GM19238 (cell line): ENCODE data around the gene SLC16A14.
A peak's percentile ranks its signal among the peaks of the same experiment; 100 is the strongest.

Source experiments
- DNase-seq: peaks from one replicate; pipeline ENCODE4 v3.0.0; 2011; ENCODE audit warnings: low spot score; ENCODE audit not compliant: insufficient read length

Gene SLC16A14

DNA sequence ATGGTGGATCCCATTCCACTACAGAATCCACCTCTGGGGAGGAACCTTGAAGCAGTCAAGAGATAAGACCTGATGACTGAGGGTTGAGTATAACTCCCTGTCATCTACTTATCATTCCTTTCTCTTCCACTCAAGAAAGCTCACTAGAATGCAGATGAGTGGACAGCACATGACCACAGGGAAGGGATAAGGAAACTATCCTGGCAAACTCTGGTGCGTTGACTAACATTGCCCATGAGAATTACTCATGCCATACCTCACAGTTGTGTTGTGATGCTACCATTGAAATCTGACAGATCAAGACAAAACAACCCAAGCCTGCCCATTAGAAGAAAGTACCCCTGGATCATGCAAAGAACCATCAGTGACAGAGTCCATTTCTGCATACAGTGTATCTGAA is 26.5 kb downstream of the SLC16A14 start:
- DNase-seq: no peak

DNA sequence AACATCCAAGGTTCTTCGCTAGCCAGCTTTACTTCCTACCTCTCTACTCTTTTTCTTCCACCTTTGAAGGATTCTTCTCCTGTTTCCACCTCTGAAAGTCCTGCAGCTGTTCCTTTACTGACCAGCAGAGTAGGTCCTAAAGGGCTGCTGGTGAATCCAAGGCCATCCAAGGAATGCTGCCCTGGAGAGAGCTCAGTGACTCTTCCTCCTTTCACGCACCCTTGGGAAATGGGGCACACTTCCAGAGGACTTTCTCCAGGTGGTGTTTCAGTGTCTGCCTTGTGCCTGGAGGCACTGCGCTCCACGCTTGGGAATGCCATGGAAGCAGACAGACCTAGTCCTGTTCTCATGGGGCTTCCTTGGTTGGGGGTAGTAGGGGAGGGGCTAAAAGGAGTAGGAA is 45.4 kb downstream of the SLC16A14 start:
- no peak for DNase-seq

DNA sequence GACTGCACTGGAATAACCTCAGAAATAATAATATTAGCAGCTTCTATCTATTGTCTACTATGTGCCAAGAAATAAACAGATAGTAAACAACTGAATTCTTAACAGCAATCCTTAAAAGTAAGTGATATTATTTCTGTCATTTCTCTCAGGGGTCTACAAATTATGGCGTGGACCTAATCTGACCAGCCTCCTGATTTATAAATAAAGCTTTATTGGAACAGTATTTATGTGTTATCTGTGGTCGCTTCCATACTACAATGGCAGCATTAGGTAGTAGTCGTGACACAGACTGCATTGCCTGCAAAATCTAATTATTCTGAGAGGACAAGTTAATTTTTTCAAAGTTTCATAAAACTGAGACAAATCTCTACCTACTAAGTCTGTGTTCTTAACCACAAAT is 49.0 kb downstream of the SLC16A14 start:
- no peak for DNase-seq

DNA sequence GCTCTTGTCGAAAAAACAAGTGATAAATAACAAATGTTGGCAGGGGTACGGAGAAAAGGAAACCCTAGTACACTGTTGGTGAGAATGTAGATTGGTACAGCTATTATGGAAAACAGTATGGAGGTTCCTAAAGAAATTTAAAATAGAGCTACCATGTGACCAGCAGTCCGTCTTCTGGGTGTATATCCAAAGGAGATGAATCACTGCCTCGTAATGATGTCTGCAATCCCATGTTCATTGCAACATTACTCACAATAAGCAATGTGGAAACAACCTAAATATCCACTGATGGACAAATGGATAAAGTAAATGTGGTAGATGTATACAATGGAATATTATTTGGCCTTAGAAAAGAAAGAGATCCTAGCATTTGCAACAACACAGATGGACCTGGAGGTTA is 50.6 kb downstream of the SLC16A14 start:
- DNase-seq: no peak

DNA sequence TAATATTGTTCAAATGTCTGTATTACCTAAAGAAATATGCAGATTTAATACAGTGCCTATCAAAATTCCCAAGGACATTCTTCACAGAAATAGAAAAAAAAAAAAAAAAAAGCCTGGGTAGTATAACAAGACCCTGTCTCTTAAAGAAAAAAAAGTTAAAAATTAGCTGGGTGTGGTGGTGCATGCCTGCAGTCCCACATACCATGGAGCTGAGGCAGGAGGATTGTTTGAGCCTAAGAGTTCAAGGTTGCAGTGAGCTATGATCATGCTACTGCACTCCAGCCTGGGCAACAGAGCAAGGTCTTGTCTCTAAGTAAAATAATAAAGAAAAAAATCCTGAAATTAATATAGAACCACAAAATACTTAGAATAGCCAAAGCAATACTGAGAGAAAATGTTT is 51.9 kb downstream of the SLC16A14 start:
- no peak for DNase-seq

DNA sequence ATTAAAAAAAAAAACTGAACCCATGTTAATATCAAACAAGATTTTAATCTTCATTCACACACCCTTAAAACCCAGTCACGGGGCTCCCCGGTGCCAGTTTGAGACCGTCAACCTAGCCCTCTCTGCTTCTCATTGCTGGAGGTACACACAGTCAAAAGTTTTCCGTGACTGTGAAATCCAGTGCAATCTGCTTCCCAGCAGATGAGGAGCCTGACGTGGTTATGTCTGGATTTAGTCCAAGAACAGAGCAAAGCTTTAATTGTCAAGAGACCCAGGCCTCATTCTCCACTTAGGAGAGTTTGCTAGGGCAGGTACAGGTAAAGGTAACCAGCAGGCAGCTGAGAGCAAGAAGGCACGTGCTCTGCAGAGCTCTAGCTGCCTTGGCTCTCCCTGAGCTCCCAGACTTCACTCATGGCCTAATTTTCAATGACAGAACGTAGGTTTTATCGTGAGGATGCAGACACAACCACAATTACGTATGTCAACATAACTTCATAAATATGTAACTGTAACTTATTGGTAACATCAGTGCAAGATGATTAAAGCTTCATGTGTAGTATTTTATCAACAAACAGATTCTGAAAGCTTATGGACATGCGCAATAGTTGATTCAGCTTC is 56.3 kb downstream of the SLC16A14 start:
- DNase-seq: no peak

DNA sequence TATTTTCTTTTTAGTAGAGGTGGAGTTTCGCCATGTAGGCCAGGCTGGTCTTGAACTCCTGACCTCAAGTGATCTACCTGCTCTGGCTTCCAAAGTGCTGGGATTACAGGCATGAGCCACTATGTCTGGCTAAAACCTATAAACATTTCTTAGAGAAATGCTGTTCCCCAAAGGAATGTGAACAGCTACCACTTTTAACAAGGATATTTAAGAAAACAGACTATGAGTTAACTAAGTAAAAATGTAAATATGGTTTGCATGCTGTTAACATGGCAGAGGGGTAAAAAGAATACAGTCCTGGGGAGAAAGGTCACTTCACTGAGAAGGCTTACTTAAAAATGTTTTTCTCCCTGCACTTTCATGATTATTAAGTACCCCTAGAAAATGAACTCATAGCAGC is 57.1 kb downstream of the SLC16A14 start:
- no peak for DNase-seq

DNA sequence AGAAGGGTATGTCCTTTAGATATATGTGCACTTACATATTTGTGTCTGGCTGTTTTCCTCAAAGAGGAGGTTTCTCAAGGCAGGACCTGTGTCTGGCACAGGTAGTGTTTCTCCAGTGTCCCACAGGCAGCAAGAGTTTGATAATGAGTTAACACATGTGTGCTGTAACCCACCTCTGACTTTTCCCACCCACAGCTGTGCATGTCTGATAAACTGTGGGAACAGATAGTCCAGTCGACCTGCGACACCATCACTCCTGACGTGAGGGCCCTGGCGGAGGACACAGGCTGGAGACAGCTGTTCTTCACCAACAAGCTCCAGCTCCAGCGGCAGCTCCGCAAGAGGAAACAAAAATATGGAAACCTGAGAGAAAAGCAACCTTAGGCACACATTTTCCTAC is 58.2 kb downstream of the SLC16A14 start:
- no peak for DNase-seq

DNA sequence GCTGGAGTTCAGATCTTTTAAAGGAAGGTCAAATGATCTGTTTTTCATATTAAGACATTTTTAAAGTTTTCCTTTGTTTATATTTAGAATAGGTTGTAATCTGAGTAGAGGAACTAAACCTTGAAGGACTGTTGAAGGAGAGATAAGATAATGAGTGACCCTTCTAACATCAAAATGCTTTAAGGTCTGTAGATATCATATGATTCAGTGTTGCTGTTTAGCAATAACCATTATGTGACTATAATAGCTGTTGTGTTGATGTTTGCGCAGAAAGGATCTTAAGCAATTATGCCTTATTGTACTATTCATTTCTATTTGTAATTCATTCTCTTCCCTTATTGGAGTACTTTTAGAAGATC is 60.0 kb downstream of the SLC16A14 start:
- DNase-seq: no peak

DNA sequence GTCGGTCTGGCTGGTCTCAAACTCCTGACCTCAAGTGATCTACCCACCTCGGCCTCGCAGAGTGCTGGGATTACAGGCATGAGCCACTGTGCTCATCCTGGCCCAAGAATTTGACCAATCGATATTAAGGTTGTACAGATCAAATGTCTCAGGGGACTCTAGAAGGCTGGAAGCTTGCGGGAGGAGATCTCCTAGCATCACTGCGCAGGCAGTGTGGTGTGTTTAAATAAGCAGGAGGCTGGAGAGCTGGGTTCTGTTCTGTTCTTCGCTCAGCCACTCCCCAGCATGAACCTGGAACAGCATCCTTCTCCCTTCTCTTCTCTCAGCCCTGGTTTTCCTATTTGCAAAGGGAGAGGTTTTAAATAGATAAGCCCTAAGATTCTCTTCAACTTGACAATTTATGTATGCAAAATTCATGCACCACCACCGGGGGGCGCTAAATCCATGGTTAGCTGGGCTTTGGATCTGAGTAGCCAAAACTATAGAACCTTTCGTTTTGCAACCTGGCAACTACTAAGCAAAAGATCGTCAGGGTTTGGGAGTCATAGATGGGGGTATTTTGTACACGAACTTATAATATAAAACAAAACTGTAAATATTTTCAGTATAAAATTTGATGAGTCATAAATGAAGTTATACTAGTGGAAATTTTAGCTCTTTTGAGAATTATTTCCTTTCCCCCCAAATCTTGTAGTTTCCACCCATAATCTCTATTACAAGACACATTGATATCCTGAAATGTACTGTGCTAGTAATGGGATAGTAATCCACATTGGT is 60.6 kb downstream of the SLC16A14 start:
- peak; percentile 27 for DNase-seq

DNA sequence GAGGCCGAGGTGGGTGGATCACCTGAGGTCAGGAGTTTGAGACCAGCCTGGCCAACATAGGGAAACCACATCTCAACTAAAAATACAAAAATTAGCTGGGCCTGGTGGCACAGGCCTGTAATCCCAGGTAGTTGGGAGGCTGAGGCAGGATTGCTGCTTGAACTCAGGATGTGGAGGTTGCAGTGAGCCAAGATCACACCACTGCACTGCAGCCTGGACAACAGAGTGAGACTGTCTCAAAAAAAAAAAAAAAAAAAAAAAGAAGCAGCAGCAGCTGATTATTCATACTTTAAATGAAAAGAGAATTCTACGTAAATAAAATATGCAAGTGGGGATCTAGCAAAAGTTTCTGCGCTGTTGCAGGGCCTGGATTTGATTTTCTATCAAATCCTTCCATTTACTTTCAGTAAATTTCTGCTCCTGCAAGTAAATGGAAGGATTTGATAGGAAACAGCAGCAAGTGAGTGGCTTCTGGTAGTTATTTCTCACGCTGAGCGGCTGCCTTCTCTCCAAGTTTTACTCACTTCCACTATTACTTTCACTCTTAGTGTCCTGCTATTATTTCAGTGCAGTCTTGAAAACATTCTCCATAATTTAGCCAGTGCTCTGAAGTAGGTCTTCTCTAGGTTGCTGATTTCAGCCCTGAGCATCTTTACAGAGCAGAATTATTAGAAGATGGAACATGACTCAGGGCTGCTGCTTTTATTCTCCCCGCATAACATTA is 68.4 kb downstream of the SLC16A14 start:
- peak; percentile 44 for DNase-seq

DNA sequence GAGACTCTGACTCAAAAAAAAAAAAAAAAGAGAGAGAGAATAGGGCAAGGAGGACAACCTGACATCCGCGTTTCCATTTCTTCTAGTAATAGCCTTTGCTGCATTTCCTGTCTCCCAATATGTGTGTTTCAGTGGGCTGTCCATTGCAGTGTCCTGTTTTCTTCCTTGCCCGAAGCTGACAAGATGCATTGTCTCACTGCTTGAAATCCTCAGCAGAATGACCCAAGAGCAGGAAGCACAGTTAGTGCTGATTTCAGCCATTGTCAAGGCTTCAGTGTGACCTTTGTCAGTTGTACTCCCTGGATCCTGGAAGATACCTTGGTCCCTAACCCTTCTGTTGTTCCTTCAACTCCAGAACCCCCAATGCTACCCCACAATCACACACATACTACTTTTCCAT is 71.2 kb downstream of the SLC16A14 start:
- no peak for DNase-seq

DNA sequence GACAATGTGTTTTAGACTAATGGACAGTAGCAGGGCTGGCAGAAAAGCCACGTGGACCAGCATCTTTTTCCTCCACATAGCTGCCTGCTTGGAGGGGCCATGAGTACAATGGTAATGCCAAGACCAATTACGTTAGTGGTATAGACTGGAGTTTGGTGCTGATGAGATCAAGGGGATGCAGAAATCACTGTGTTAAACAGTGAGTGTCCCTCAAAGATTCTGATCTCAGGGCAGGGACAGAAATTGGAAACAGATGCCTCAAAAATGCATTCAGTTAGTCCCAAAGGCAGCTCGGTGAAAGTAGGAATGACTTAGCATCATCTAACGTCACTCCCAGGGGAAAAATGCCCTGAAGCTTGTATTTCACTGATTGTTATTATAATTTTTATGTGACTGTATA is 72.4 kb downstream of the SLC16A14 start:
- DNase-seq: no peak

DNA sequence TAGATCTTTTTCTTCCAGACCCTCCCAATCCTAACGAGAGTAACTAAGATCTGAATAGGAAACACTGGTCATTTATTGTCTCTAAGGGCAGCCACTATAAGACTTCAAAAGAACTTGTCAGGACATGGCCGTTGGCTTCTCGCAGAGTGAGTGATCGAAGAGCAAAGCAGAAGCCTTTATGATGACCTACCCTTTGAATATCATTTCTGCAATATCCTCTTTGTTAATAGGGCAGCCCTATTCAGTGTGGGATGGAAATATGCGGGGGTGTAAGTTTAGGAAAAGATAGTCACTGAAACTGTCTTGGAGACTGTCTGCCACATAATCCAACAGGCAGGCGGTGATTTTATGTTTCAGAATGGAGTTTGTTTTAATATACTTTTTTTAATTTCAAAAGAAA is 75.5 kb downstream of the SLC16A14 start:
- DNase-seq: no peak
